ENCODE data around the gene GRIK1.

GRCh38 chr21:29870814-29871213 is 69.0 kb downstream of the GRIK1 start:
- TF ChIP-seq CTCF (IDR thresholded peaks at IDR 0.05) (no peak), POLR2AphosphoS5 (IDR thresholded peaks at IDR 0.05; ENCODE audit: insufficient read depth in 1 of 2, low read depth in 1 of 2) (no peak)

Measured in vagina (tissue), 2 donors.